Bone marrow (tissue), 2 donors: ENCODE results near the gene EDC3.
"Not testable (repeated sequence)": the region's sequence is repeated elsewhere in the genome, so short reads cannot be mapped to it uniquely, and the experiment has no call there.

Source experiments
- DNase-seq, 2 donors: peaks; one replicate each; lab custom pipeline; 2025; lab: John Stamatoyannopoulos, UW

The EDC3 gene

GRCh38 chr15:74653426-74654102 is 42.3 kb downstream of the EDC3 start:
- DNase-seq, result no peak

- DNase-seq, result no peak
Observed at GRCh38 chr15:74651242-74651741, 44.5 kb downstream of the EDC3 start.

- no peak for DNase-seq
Observed at GRCh38 chr15:74648051-74648842, 47.6 kb downstream of the EDC3 start.

- no peak for DNase-seq
Observed at GRCh38 chr15:74646480-74646879, 49.3 kb downstream of the EDC3 start.

GRCh38 chr15:74643665-74644204 is 52.1 kb downstream of the EDC3 start:
- no peak for DNase-seq

- DNase-seq, result peak in 1 of 2 donors; percentile 24
Observed at GRCh38 chr15:74642734-74643664, 52.8 kb downstream of the EDC3 start.

- DNase-seq, result no peak
Observed at GRCh38 chr15:74642348-74642733, 53.5 kb downstream of the EDC3 start.

- DNase-seq, result no peak
Observed at GRCh38 chr15:74641151-74641550, 54.7 kb downstream of the EDC3 start.

GRCh38 chr15:74636984-74637383 is 58.8 kb downstream of the EDC3 start:
- DNase-seq, result no peak

GRCh38 chr15:74635228-74635627 is 60.6 kb downstream of the EDC3 start:
- DNase-seq, result peak; percentile 21 to 26

- DNase-seq, result no peak
Observed at GRCh38 chr15:74633781-74634180, 62.0 kb downstream of the EDC3 start.

GRCh38 chr15:74632601-74633000 is 63.2 kb downstream of the EDC3 start:
- no peak for DNase-seq

GRCh38 chr15:74631935-74632560 is 63.8 kb downstream of the EDC3 start:
- peak in 1 of 2 donors; percentile 15 for DNase-seq

GRCh38 chr15:74631408-74631807 is 64.4 kb downstream of the EDC3 start:
- no peak for DNase-seq

- no peak for DNase-seq
Observed at GRCh38 chr15:74631087-74631385, 64.8 kb downstream of the EDC3 start.

- DNase-seq, result no peak
Observed at GRCh38 chr15:74630284-74631086, 65.3 kb downstream of the EDC3 start.

- not testable (repeated sequence) for DNase-seq
Observed at GRCh38 chr15:74629696-74630095, 66.1 kb downstream of the EDC3 start.

GRCh38 chr15:74628949-74629348 is 66.9 kb downstream of the EDC3 start:
- no peak for DNase-seq

GRCh38 chr15:74628199-74628598 is 67.6 kb downstream of the EDC3 start:
- no peak for DNase-seq

- no peak for DNase-seq
Observed at GRCh38 chr15:74627766-74628165, 68.1 kb downstream of the EDC3 start.
